DND-41 (cell line): ENCODE results near the gene KRTCAP2.
A peak's percentile ranks its signal among the peaks of the same experiment; 100 is the strongest.
"Not testable (repeated sequence)": the region's sequence is repeated elsewhere in the genome, so short reads cannot be mapped to it uniquely, and the experiment has no call there.

Experiments used
- ATAC-seq: fragments of 200-7000 bp; cut with Tn5 transposase; 3 replicates; pipeline ENCODE4 v1.9.1; 2021; ENCODE audit warnings: low read depth; ENCODE audit not compliant: insufficient read depth
- DNase-seq: peaks from one replicate; pipeline ENCODE4 v3.0.0-alpha.2; 2020
- H2AFZ ChIP-seq: 2 replicates; pipeline ENCODE4 v1.6.0; 2012; ENCODE audit warnings: low read depth, low read length
- H3K27ac ChIP-seq: 2 replicates; pipeline ENCODE4 v1.5.1; 2012; ENCODE audit warnings: low read length, inconsistent platforms
- H3K27me3 ChIP-seq: fragments of 200-600 bp; sonication (generic); 2 replicates; pipeline ENCODE4 v1.6.0; 2012; ENCODE audit warnings: low read length, mild to moderate bottlenecking, inconsistent platforms; ENCODE audit not compliant: insufficient read depth, poor library complexity
- H3K36me3 ChIP-seq: 2 replicates; pipeline ENCODE4 v1.5.1; 2012; ENCODE audit warnings: low read length, inconsistent platforms; ENCODE audit not compliant: insufficient read depth
- H3K4me1 ChIP-seq: 2 replicates; pipeline ENCODE4 v1.5.1; 2012; ENCODE audit warnings: mild to moderate bottlenecking, low read length; ENCODE audit not compliant: insufficient read depth
- H3K4me2 ChIP-seq: 2 replicates; pipeline ENCODE4 v1.6.0; 2012; ENCODE audit warnings: mild to moderate bottlenecking, moderate library complexity, low read length, inconsistent platforms; ENCODE audit not compliant: insufficient read depth
- H3K4me3 ChIP-seq, 2 experiments: fragments of 200-600 bp in 1 of 2; shearing (Covaris generic) in 1 of 2; 2 replicates each; pipeline ENCODE4 v1.5.1; 2012 to 2016; ENCODE audit warnings: inconsistent platforms in 2 of 2, low read length in 2 of 2, mild to moderate bottlenecking in 2 of 2, low read depth in 1 of 2, moderate library complexity in 1 of 2
- H3K79me2 ChIP-seq: 2 replicates; pipeline ENCODE4 v1.6.0; 2012; ENCODE audit warnings: low read length, inconsistent platforms; ENCODE audit not compliant: insufficient read depth
- H3K9ac ChIP-seq: 2 replicates; pipeline ENCODE4 v1.6.0; 2012; ENCODE audit warnings: low read depth, mild to moderate bottlenecking, inconsistent platforms, low read length, moderate library complexity
- H3K9me3 ChIP-seq: 2 replicates; pipeline ENCODE4 v1.5.1; 2012; ENCODE audit warnings: low read length, moderate library complexity, mild to moderate bottlenecking, inconsistent platforms; ENCODE audit not compliant: insufficient read depth, severe bottlenecking
- H4K20me1 ChIP-seq: 2 replicates; pipeline ENCODE4 v1.6.0; 2012; ENCODE audit warnings: low read length; ENCODE audit not compliant: insufficient read depth
- EZH2 ChIP-seq: IDR thresholded peaks from 3 replicates; pipeline ENCODE4 v1.6.1; 2012; ENCODE audit warnings: borderline replicate concordance, low read depth, mild to moderate bottlenecking, moderate library complexity, low read length, inconsistent platforms; ENCODE audit not compliant: severe bottlenecking
- TF ChIP-seq, protein P1 (sequence below): IDR thresholded peaks from 2 replicates; pipeline ENCODE4 v1.5.1; 2012; ENCODE audit warnings: borderline replicate concordance, low read length, moderate library complexity, mild to moderate bottlenecking; ENCODE audit not compliant: poor library complexity, severe bottlenecking; ENCODE audit errors: extremely low read depth

The KRTCAP2 gene

GRCh38 chr1:155218854-155219591 is 45.9 kb upstream of the KRTCAP2 start:
- no peak for TF ChIP-seq EZH2
- TF ChIP-seq, protein P1, sequence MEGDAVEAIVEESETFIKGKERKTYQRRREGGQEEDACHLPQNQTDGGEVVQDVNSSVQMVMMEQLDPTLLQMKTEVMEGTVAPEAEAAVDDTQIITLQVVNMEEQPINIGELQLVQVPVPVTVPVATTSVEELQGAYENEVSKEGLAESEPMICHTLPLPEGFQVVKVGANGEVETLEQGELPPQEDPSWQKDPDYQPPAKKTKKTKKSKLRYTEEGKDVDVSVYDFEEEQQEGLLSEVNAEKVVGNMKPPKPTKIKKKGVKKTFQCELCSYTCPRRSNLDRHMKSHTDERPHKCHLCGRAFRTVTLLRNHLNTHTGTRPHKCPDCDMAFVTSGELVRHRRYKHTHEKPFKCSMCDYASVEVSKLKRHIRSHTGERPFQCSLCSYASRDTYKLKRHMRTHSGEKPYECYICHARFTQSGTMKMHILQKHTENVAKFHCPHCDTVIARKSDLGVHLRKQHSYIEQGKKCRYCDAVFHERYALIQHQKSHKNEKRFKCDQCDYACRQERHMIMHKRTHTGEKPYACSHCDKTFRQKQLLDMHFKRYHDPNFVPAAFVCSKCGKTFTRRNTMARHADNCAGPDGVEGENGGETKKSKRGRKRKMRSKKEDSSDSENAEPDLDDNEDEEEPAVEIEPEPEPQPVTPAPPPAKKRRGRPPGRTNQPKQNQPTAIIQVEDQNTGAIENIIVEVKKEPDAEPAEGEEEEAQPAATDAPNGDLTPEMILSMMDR: no peak
- peaks cover 11% of the 10 kb centered on the region; the same call in 1 of the 2 replicates for H3K4me1 ChIP-seq
- no peak overlapping the region for H3K9ac ChIP-seq
- H3K27me3 ChIP-seq: no peaks in the 10 kb centered on the region
- ATAC-seq (no peak), DNase-seq (peak; percentile 47)
- H3K4me2 ChIP-seq: no peak overlapping the region
- H2AFZ ChIP-seq: peak overlapping the region; percentile 51
- peaks cover 3% of the 10 kb centered on the region; the same call in 1 of the 2 replicates for H3K79me2 ChIP-seq
- H3K36me3 ChIP-seq: peaks cover 31% of the 10 kb centered on the region
- peak overlapping the region; percentile 16; the same call in 1 of the 2 replicates for H3K27ac ChIP-seq
- H4K20me1 ChIP-seq: no peaks in the 10 kb centered on the region
- H3K4me3 ChIP-seq: no peak overlapping the region
- H3K9me3 ChIP-seq: no peaks in the 10 kb centered on the region

- not testable (repeated sequence) for DNase-seq, H3K9ac ChIP-seq, H3K27ac ChIP-seq, ATAC-seq, H3K9me3 ChIP-seq, H2AFZ ChIP-seq, H3K27me3 ChIP-seq, H3K4me3 ChIP-seq, H3K4me2 ChIP-seq, H4K20me1 ChIP-seq
- Histone ChIP-seq H3K36me3 (peaks cover 36% of the 10 kb centered on the region), H3K4me1 (peaks cover 21% of the 10 kb centered on the region), H3K79me2 (peaks cover 11% of the 10 kb centered on the region)
These were observed 41.6 kb upstream of the KRTCAP2 start for GRCh38 chr1:155214702-155215101.

DNA sequence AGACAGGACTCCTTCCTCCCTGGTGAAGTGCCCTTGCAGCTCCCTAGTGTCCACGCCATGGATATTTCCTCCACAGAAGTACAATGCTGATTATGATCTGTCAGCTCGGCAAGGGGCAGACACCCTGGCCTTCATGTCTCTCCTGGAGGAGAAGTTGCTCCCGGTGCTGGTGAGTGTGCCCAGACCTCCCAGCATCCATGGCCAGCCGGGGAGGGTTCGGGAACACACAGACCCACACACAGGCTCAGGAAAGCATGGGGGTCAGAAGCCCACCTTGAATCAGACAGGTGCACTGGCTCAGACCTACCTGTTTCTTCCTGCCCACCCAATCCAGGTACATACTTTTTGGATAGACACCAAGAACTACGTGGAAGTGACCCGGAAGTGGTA is 38.9 kb upstream of the KRTCAP2 start:
- H3K36me3 ChIP-seq: peaks cover 30% of the 10 kb centered on the region
- not testable (repeated sequence) for H3K9me3 ChIP-seq, H2AFZ ChIP-seq, H3K4me2 ChIP-seq, H3K27me3 ChIP-seq, H3K27ac ChIP-seq, DNase-seq, H3K4me3 ChIP-seq, ATAC-seq, H3K9ac ChIP-seq, H4K20me1 ChIP-seq
- H3K4me1 ChIP-seq: peaks cover 28% of the 10 kb centered on the region
- H3K79me2 ChIP-seq: peaks cover 17% of the 10 kb centered on the region

- ATAC-seq, H3K4me2 ChIP-seq, H4K20me1 ChIP-seq, DNase-seq, H3K27me3 ChIP-seq, H2AFZ ChIP-seq, H3K9ac ChIP-seq, H3K9me3 ChIP-seq, H3K4me3 ChIP-seq, H3K27ac ChIP-seq: not testable (repeated sequence)
- Histone ChIP-seq H3K4me1 (peaks cover 33% of the 10 kb centered on the region), H3K79me2 (peaks cover 17% of the 10 kb centered on the region), H3K36me3 (peaks cover 27% of the 10 kb centered on the region)
These were observed 38.4 kb upstream of the KRTCAP2 start for GRCh38 chr1:155211381-155212050.
